SW 1271 (cell line): ENCODE data around the gene ARMC9.

ENCODE experiments used
- DNase-seq, 2 experiments: peaks; one replicate each; lab custom pipeline; 2025; lab: John Stamatoyannopoulos, UW

ARMC9 gene

GRCh38 chr2:231204146-231204545, 5.7 kb downstream of the ARMC9 start:
- no peak for DNase-seq

GRCh38 chr2:231204581-231204980, 6.2 kb downstream of the ARMC9 start:
- DNase-seq: no peak

DNA sequence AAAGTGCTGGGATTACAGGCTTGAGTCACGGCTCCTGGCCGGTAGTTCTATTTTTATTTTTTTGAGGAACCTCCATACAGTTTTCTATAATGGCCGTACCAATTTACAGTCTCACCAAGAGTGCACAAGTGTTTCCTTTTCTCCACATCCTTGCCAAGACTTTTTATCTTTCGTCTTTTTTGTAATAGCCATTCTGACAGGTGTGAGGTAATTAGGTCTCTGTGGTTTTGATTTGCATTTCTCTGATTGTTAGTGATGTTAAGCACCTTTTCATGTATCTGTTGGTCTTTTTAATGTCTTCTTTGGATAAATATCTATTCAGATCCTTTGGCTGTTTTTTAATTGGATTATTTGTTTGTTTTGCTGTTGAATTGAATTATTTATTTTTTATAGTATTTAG, 9.3 kb downstream of the ARMC9 start:
- DNase-seq: no peak

DNA sequence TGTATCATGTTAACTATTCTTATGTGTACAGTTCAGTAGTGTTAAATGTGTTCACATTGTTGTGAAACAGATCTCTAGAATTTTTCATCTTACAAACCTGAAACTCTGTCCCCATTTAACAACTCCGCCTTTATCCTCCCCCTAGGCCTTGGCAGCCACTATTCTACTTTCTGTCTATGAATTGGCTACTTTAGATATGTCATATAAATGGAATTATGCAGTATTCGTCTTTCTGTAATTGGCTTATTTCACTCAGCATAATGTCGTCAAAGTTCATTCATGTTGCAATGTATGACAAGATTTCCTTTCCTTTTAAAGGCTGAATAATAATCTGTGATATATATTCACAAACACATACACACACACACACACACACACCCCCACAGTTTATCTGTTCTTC, 12.4 kb downstream of the ARMC9 start:
- no peak for DNase-seq

GRCh38 chr2:231211486-231211885, 13.1 kb downstream of the ARMC9 start:
- DNase-seq: no peak

DNA sequence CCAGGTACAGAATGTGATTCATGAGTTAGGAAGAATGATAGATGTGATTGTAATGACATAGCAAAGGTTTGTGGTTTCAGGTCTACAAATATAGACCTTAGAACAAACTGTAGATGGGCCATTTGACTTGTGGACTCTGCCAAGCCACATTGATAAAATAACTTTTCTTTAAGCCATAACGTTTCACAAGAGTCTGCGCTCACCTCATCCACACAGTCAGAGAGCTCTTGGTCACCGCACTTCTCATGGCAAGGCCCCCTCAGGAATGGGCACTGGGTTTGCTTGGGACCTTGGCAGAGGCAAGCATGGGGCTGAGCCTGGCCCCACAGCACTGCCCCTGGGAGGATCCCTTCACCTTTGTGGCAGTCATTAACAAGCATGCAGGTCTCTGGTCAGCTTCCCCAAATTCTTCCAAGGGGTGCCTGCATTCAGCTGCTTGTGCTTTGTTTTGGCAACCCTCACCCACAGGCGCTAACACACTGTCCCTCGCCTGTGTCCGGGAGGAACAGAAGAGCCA, 14.0 kb downstream of the ARMC9 start:
- DNase-seq: no peak

- no peak for DNase-seq
Observed at GRCh38 chr2:231213931-231214642, 15.7 kb downstream of the ARMC9 start.

GRCh38 chr2:231218366-231218765, 19.9 kb downstream of the ARMC9 start:
- DNase-seq: no peak

- DNase-seq: no peak
Observed at GRCh38 chr2:231219289-231219688, 20.9 kb downstream of the ARMC9 start.

GRCh38 chr2:231221761-231222160, 23.3 kb downstream of the ARMC9 start:
- no peak for DNase-seq

- DNase-seq: no peak
Observed at GRCh38 chr2:231222318-231223000, 24.0 kb downstream of the ARMC9 start.

DNA sequence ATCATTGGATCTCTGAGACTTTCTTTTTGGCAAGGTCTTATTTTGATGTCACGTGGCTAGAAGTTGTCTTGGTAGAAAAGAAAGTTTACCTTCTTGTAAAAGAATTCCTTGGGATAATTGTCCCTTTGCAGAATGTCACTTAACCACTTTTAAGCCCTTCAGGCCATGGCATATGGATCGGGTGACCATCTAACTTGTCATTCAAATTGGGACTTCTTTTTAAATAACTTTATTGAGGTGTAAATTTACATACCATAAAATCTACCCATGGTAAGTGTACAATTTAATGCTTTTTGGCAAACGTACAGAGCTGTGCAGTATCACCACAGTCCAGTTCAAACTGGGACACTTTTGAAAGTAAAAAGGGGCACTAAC, 24.6 kb downstream of the ARMC9 start:
- no peak for DNase-seq

DNA sequence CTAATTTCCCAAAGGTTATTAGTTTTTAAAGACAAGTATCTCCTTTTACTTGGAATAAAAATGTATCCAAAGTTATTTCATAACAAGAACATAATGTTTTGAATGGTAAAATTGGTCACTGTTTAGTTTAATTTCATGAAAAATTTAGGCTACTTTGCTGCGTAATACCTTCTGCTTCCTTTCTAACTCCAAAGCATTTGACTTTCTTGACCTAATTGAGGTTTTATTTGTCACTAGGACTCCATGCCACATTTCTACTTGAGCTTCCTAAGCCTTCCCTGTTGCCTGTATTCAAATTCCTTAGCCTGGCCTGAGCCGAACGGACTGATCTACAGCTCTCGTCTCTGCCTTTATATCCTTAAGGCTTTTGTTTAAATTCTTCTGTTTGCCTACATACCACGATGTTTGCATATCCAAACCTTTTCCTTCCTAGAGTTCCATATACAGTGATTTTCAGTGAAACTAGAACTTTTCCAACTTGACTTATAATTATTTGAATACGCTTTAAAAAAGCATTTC, 25.1 kb downstream of the ARMC9 start:
- no peak for DNase-seq

DNA sequence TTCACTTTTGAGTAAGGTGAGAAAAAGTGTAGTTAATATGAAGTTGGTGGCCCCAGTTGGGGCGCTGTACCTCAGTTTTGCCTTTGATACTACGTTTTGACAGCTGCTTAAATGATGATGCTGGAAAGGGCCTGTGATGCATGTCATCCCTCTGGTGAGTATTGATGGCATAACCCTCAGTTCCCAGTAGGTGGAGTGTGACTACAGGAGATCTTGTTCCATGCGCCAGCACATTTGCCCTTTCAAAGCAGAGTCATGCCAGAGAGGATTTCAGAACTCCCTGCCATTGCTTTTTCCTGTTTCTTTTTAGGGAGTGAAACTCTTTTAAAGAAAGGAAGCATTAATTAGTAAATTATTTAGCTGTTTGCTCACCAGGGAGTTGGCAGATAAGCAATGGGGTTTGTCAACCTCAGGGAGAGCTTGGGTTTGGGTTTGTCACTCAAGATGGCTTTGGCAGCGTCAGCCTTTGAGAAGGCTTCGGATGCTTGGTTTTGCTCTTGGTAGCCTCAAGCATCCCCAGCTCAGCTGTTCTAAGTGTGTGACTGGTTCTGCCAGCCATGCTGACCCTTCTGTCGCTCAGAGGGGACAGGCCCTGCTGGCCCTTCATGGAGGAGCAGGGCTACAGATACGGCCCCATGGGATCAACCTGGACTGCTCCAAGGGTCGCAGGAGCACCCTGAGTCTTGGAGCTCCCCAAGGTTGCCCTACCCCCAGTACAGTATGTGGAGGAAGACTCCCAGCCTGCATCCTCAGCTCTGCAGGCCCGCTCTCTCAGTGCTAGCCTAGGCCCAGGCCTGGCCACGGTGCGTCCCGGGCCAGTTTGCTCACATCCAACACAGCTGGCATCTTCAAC, 29.1 kb downstream of the ARMC9 start:
- DNase-seq: peak; percentile 12 to 65

DNA sequence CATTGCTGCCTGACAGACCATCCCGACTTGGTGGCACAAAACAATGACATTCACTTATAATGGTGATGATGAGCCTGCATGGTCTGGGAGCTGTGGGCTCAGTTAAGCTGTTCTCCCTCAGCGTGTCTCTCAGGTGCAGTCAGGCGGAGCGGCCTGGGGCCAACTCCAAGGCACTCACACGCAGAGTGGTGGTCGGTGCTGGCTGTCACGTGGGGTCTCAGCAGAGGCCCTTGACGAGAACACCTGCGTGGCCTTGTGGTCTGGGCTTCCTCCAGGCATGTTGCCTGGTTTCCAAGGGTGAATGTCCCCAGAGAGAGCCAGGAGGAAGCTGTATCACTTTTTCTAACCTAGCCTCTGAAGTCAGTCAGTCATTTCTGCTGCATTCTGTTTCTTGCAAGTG, 29.8 kb downstream of the ARMC9 start:
- DNase-seq: no peak

DNA sequence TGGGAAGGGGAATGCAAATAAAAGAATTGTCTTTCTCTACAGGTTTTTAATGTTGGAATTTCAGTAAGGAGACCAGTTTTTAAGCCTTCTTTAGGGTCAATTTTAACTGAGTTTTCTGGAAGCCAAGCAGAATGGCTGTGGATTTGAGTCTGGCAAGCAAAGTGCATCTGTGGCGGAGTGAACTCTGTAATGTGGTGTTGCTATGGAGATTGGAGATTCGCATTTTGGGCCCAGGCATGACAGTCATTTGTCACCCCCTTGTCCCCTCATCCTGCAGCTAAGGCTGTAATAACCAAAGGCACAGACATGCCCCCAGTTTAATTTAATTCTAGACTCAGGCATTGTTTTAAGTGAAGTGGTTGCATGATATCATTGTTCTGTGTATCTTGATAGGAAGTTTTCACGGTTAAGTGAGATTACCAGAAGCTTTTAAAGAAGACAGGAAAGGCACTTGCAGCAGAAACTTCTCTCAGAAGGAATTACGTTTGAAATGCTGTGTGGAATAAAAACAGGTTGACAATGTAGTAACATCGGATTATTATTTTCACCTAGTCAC, 30.6 kb downstream of the ARMC9 start:
- DNase-seq: no peak

DNA sequence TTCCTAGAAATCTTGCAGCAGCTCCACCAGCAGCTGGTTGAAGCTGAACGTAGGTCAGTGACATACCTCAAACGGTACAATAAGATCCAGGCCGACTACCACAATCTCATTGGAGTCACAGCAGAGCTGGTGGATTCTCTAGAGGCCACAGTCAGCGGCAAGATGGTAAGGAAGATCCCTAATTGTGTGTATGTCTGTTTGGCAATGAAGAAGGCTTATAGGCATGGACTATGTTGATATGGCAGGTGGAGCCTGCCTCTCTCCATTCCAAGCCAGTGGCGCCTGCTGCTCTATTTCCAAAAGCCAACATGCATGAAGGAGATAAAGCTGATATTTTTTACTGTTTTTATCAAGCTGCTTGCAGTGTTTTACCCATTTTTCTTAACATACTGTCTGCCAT, 36.8 kb downstream of the ARMC9 start:
- no peak for DNase-seq

- DNase-seq: no peak
Observed at GRCh38 chr2:231238689-231239088, 40.3 kb downstream of the ARMC9 start.

GRCh38 chr2:231239751-231240150, 41.3 kb downstream of the ARMC9 start:
- no peak for DNase-seq

GRCh38 chr2:231241755-231242507, 43.5 kb downstream of the ARMC9 start:
- no peak for DNase-seq

GRCh38 chr2:231243866-231244265, 45.4 kb downstream of the ARMC9 start:
- DNase-seq: no peak
